HepG2 (cell line): ENCODE data around the gene PTK7. TPM values are rescaled to one million over a fixed set of nuclear protein-coding genes. Genes with fewer than 3 reads are reported as not detected.
A peak's percentile ranks its signal among the peaks of the same experiment; 100 is the strongest.

Experiments
- FOXA3 ChIP-seq: IDR thresholded peaks from 2 replicates; pipeline ENCODE4 v1.6.1; 2016; ENCODE audit warnings: missing genetic modification reagents, missing compliant biosample characterization
- HDAC2 ChIP-seq: sonication (generic); formaldehyde crosslinking; IDR thresholded peaks from 2 replicates; pipeline ENCODE4 v1.4.0; 2020; ENCODE audit warnings: missing genetic modification reagents
- HNRNPLL ChIP-seq: fragments of 200-400 bp; formaldehyde crosslinking; IDR thresholded peaks from 2 replicates; pipeline ENCODE4 v1.6.1; 2017; ENCODE audit warnings: mild to moderate bottlenecking, low read depth, low read length; ENCODE audit not compliant: poor library complexity, severe bottlenecking
- MAFF ChIP-seq: IDR thresholded peaks from 2 replicates; pipeline ENCODE4 v1.6.1; 2011; ENCODE audit warnings: low read depth, low read length, improper control_type of control experiment
- MIER2 ChIP-seq: IDR thresholded peaks from 2 replicates; pipeline ENCODE4 v1.6.1; 2016; ENCODE audit warnings: missing biosample characterization, missing genetic modification reagents
- NFE2L2 ChIP-seq: fragments of 150-350 bp; IDR thresholded peaks from 2 replicates; pipeline ENCODE4 v1.6.1; 2014; ENCODE audit warnings: low read length
- NFRKB ChIP-seq: fragments of 450-650 bp; IDR thresholded peaks from 2 replicates; pipeline ENCODE4 v1.6.1; 2017
- NFYB ChIP-seq: sonication (generic); formaldehyde crosslinking; IDR thresholded peaks from 2 replicates; pipeline ENCODE4 v1.4.0; 2020; ENCODE audit warnings: missing genetic modification reagents
- NRL ChIP-seq: sonication (generic); formaldehyde crosslinking; IDR thresholded peaks from 2 replicates; pipeline ENCODE4 v1.5.0; 2020; ENCODE audit warnings: missing genetic modification reagents, mild to moderate bottlenecking, moderate library complexity, borderline replicate concordance
- POLR2G ChIP-seq: fragments of 200-400 bp; formaldehyde crosslinking; IDR thresholded peaks from 2 replicates; pipeline ENCODE4 v1.6.1; 2018; ENCODE audit warnings: mild to moderate bottlenecking, low read depth, low read length, moderate library complexity
- RARA ChIP-seq: IDR thresholded peaks from 2 replicates; pipeline ENCODE4 v1.6.1; 2016; ENCODE audit warnings: missing genetic modification reagents, missing compliant biosample characterization
- SCMH1 ChIP-seq: sonication (generic); formaldehyde crosslinking; IDR thresholded peaks from 2 replicates; pipeline ENCODE4 v1.9.0; 2021; ENCODE audit warnings: missing genetic modification reagents, mild to moderate bottlenecking, borderline replicate concordance
- SKI ChIP-seq: fragments of 450-650 bp; IDR thresholded peaks from one replicate; pipeline ENCODE4 v1.6.1; 2018; ENCODE audit warnings: mild to moderate bottlenecking; ENCODE audit not compliant: partially characterized antibody
- ZFAT ChIP-seq: sonication (generic); formaldehyde crosslinking; conservative IDR thresholded peaks from 2 replicates; pipeline ENCODE4 v1.8.1; 2023; ENCODE audit warnings: missing genetic modification reagents, inconsistent platforms
- ZNF644 ChIP-seq: IDR thresholded peaks from 2 replicates; pipeline ENCODE4 v1.6.1; 2016; ENCODE audit warnings: low read depth
- ZNF749 ChIP-seq: sonication (generic); formaldehyde crosslinking; IDR thresholded peaks from 2 replicates; pipeline ENCODE4 v1.8.0; 2022; ENCODE audit warnings: mild to moderate bottlenecking, missing genetic modification reagents, moderate library complexity, borderline replicate concordance
- polyA plus RNA-seq, 8 experiments: library from polyadenylated mRNA; depleted of rRNA in 3 of 8; stranded (reverse) in 7 of 8; unstranded in 1 of 8; fragments of >200 nt; fragmentation: Illumina TruSeq in 4 of 8; extraction: Trizol in 4 of 8; gene quantifications; 2 replicates each; pipeline versions ENCODE4 v1.2.1 to v1.2.3, GENCODE V29; 2011 to 2016; ENCODE audit warnings: low read depth in 4 of 8, missing spikeins in 1 of 8, mixed read lengths in 1 of 8; ENCODE audit not compliant: insufficient read depth in 1 of 8
- total RNA-seq, 5 experiments: library from RNA; depleted of rRNA; stranded (reverse); fragments of >200 nt; fragmentation: Illumina TruSeq; extraction: Trizol; gene quantifications; 2 replicates each; pipeline ENCODE4 v1.2.3, GENCODE V29; 2016; ENCODE audit warnings: low read depth in 1 of 5
- TF ChIP-seq, protein P1 (sequence below): sonication (generic); formaldehyde crosslinking; IDR thresholded peaks from 2 replicates; pipeline ENCODE4 v1.5.0; 2020; ENCODE audit warnings: mild to moderate bottlenecking, missing genetic modification reagents
- TF ChIP-seq, protein P2 (sequence below): sonication (generic); formaldehyde crosslinking; IDR thresholded peaks from 2 replicates; pipeline ENCODE4 v1.5.0; 2020; ENCODE audit warnings: missing genetic modification reagents
- TF ChIP-seq, protein P3 (sequence below): sonication (generic); formaldehyde crosslinking; IDR thresholded peaks from 2 replicates; pipeline ENCODE4 v1.4.0; 2020; ENCODE audit warnings: mild to moderate bottlenecking, missing genetic modification reagents, borderline replicate concordance

Gene PTK7
- total and polyA plus RNA-seq, 2 of the 13 experiments (the other 11 are each of a cell fraction or from before 2014, with no cell fraction given), result 98.5 to 99.8 TPM

DNA sequence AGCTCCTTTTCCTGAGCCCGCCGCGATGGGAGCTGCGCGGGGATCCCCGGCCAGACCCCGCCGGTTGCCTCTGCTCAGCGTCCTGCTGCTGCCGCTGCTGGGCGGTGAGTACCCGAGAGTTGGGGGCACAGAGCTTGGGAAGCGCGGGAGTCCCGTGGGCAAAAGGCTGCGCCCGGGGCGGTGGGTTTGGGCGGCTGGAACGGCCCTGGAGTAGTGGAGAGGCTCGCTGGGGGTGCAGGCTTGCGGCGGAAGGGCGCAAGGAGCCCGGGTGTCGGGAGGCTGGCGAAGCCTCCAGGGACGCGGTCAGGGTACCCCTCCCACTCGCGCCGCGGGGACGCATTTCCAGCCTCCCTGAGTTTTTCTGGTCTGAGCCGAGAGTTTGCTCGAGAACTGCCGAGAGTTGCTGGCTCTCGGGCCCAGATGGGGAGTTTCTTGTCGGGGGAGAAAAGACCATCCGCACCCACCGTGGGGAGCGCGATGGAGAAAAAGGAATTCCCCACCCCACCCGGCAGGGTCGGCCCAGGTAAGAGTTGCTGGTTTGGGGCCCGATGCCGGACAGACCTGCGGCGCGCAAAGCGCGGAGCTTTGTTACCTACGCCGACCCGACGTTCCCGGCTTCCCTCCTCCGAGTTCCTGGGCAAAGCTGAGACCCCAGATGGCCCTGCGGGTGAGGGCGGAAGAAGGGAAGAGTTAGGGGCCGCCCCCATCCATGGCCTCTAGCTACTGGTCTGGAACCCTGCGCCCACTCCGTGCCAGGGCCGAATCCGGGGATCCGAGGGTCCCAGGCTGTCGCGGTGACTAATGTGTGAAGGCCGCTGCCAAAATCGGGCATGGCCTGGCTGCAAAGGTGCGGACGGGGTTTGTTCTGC is 584 bp downstream of the PTK7 start (continued):
- TF ChIP-seq, protein P1, sequence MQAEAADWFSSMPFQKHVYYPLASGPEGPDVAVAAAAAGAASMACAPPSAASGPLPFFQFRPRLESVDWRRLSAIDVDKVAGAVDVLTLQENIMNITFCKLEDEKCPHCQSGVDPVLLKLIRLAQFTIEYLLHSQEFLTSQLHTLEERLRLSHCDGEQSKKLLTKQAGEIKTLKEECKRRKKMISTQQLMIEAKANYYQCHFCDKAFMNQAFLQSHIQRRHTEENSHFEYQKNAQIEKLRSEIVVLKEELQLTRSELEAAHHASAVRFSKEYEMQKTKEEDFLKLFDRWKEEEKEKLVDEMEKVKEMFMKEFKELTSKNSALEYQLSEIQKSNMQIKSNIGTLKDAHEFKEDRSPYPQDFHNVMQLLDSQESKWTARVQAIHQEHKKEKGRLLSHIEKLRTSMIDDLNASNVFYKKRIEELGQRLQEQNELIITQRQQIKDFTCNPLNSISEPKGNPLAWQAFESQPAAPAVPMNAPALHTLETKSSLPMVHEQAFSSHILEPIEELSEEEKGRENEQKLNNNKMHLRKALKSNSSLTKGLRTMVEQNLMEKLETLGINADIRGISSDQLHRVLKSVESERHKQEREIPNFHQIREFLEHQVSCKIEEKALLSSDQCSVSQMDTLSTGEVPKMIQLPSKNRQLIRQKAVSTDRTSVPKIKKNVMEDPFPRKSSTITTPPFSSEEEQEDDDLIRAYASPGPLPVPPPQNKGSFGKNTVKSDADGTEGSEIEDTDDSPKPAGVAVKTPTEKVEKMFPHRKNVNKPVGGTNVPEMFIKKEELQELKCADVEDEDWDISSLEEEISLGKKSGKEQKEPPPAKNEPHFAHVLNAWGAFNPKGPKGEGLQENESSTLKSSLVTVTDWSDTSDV (CRISPR knock-in tag), result peak; percentile 83
- TF ChIP-seq NFYB (CRISPR knock-in tag) (peak; percentile 11; the same call in 1 of the 2 replicates), ZFAT (no peak; the same call in 1 of the 2 replicates), NFRKB (no peak), MIER2 (CRISPR knock-in tag) (no peak), HNRNPLL (peak; percentile 92), SCMH1 (no peak), ZNF749 (no peak), RARA (CRISPR knock-in tag) (no peak), MAFF (no peak), NRL (CRISPR knock-in tag) (0 out of 2 replicates have a peak, but pooled peaks have one; percentile 59), HDAC2 (0 out of 2 replicates have a peak, but pooled peaks have one; percentile 11), POLR2G (peak; percentile 47; the same call in 1 of the 2 replicates), NFE2L2 (no peak), SKI (peak; percentile 16), ZNF644 (CRISPR knock-in tag) (no peak), FOXA3 (CRISPR knock-in tag) (no peak)
- TF ChIP-seq, protein P2, sequence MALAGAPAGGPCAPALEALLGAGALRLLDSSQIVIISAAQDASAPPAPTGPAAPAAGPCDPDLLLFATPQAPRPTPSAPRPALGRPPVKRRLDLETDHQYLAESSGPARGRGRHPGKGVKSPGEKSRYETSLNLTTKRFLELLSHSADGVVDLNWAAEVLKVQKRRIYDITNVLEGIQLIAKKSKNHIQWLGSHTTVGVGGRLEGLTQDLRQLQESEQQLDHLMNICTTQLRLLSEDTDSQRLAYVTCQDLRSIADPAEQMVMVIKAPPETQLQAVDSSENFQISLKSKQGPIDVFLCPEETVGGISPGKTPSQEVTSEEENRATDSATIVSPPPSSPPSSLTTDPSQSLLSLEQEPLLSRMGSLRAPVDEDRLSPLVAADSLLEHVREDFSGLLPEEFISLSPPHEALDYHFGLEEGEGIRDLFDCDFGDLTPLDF (CRISPR knock-in tag), result no peak
- TF ChIP-seq, protein P3, sequence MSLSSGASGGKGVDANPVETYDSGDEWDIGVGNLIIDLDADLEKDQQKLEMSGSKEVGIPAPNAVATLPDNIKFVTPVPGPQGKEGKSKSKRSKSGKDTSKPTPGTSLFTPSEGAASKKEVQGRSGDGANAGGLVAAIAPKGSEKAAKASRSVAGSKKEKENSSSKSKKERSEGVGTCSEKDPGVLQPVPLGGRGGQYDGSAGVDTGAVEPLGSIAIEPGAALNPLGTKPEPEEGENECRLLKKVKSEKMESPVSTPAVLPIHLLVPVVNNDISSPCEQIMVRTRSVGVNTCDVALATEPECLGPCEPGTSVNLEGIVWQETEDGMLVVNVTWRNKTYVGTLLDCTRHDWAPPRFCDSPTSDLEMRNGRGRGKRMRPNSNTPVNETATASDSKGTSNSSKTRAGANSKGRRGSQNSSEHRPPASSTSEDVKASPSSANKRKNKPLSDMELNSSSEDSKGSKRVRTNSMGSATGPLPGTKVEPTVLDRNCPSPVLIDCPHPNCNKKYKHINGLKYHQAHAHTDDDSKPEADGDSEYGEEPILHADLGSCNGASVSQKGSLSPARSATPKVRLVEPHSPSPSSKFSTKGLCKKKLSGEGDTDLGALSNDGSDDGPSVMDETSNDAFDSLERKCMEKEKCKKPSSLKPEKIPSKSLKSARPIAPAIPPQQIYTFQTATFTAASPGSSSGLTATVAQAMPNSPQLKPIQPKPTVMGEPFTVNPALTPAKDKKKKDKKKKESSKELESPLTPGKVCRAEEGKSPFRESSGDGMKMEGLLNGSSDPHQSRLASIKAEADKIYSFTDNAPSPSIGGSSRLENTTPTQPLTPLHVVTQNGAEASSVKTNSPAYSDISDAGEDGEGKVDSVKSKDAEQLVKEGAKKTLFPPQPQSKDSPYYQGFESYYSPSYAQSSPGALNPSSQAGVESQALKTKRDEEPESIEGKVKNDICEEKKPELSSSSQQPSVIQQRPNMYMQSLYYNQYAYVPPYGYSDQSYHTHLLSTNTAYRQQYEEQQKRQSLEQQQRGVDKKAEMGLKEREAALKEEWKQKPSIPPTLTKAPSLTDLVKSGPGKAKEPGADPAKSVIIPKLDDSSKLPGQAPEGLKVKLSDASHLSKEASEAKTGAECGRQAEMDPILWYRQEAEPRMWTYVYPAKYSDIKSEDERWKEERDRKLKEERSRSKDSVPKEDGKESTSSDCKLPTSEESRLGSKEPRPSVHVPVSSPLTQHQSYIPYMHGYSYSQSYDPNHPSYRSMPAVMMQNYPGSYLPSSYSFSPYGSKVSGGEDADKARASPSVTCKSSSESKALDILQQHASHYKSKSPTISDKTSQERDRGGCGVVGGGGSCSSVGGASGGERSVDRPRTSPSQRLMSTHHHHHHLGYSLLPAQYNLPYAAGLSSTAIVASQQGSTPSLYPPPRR, result peak; percentile 60; the same call in 1 of the 2 replicates
